ENCODE data around the gene FREM2.

- TF ChIP-seq CTCF (IDR thresholded peaks at IDR 0.05; ENCODE audit: low read depth, low read length): no peak
- TF ChIP-seq POLR2A (IDR thresholded peaks at IDR 0.05; ENCODE audit: extremely low read depth, insufficient read length): no peak
- TF ChIP-seq MYC (IDR thresholded peaks at IDR 0.05; ENCODE audit: low read depth, low read length): no peak
- no peak for TF ChIP-seq MAX (IDR thresholded peaks at IDR 0.05; ENCODE audit: low read depth, low read length)
These were observed 31.5 kb downstream of the FREM2 start for GRCh38 chr13:38718374-38718773.

Measured in NB4 (cell line).